ENCODE data around the gene CHD6.

Gene CHD6

DNA sequence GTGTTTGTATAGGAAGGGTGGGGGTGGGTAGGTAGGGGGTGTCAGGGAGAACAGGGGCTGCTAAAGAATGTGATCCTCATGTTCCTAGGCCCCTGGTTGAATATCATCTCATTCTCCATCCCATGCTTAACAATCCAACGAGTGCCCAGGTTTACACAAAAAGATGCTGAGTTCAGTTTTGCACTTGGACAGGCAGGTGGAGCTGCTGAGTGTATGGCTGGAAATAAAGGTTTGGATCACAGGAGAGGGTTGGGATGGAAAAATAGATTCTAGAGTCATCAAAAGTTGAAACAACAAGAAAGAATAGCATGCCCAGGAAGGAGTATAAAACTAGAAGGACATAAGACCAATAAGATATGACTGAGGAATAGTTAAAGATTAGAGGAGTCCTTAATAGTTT lies 14.2 kb downstream of the CHD6 start:
- no peaks in the 10 kb centered on the region for H3F3A ChIP-seq (ENCODE audit: insufficient read depth, low read length)
- H3K36me3 ChIP-seq (ENCODE audit: insufficient read depth, low read length) = no peaks in the 10 kb centered on the region
- no peaks in the 10 kb centered on the region for H3K4me1 ChIP-seq (ENCODE audit: insufficient read depth, low read length, severe bottlenecking)
- no peak overlapping the region for H3K9ac ChIP-seq (ENCODE audit: low read length)
- no peak overlapping the region for H3K4me3 ChIP-seq (ENCODE audit: low read depth, low read length, poor library complexity, severe bottlenecking)
- H3K4me2 ChIP-seq (ENCODE audit: low read length) = no peak overlapping the region
- no peaks in the 10 kb centered on the region for H3K9me2 ChIP-seq (ENCODE audit: low read depth, low read length)
- H2AFZ ChIP-seq (ENCODE audit: low read length) = no peak overlapping the region
- H3K27me3 ChIP-seq (ENCODE audit: insufficient read depth, low read length) = no peaks in the 10 kb centered on the region
- no peak for TF ChIP-seq EZH2 (IDR thresholded peaks at IDR 0.05; ENCODE audit: borderline replicate concordance, low read length)
- TF ChIP-seq, protein P1, sequence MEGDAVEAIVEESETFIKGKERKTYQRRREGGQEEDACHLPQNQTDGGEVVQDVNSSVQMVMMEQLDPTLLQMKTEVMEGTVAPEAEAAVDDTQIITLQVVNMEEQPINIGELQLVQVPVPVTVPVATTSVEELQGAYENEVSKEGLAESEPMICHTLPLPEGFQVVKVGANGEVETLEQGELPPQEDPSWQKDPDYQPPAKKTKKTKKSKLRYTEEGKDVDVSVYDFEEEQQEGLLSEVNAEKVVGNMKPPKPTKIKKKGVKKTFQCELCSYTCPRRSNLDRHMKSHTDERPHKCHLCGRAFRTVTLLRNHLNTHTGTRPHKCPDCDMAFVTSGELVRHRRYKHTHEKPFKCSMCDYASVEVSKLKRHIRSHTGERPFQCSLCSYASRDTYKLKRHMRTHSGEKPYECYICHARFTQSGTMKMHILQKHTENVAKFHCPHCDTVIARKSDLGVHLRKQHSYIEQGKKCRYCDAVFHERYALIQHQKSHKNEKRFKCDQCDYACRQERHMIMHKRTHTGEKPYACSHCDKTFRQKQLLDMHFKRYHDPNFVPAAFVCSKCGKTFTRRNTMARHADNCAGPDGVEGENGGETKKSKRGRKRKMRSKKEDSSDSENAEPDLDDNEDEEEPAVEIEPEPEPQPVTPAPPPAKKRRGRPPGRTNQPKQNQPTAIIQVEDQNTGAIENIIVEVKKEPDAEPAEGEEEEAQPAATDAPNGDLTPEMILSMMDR (IDR thresholded peaks at IDR 0.05; ENCODE audit: low read length) = no peak
- peaks cover 30% of the 10 kb centered on the region for H3K9me3 ChIP-seq (ENCODE audit: low read length)
- no peaks in the 10 kb centered on the region for H4K20me1 ChIP-seq (ENCODE audit: insufficient read depth, low read length)
- H3K79me2 ChIP-seq (ENCODE audit: insufficient read depth, low read length) = peaks cover 42% of the 10 kb centered on the region
- no peak overlapping the region for H3K27ac ChIP-seq (ENCODE audit: low read depth, low read length, poor library complexity, severe bottlenecking)

DNA sequence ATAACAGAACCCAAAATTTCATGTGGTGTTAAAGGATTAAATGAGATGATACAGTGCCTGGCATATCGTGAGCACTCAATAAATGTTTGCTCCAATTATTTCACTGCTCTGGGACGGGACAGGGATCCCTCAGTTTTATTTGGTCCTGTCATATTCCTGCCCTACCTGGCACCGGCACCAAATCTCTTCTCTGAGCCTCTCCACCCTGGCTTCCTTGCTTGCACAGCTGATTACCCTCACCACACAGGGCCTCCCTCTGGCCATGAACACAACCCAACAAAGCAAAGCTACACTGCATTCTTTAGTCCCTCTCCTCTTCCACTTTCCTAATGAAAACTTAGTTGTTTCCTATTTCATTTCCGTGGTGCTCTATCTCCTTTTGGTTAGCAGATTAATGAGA lies 16.4 kb downstream of the CHD6 start:
- H3K9me2 ChIP-seq (ENCODE audit: low read depth, low read length) = no peaks in the 10 kb centered on the region
- peaks cover 37% of the 10 kb centered on the region for H3K9me3 ChIP-seq (ENCODE audit: low read length)
- no peaks in the 10 kb centered on the region for H3K36me3 ChIP-seq (ENCODE audit: insufficient read depth, low read length)
- no peak overlapping the region for H3K9ac ChIP-seq (ENCODE audit: low read length)
- no peak overlapping the region for H3K4me3 ChIP-seq (ENCODE audit: low read depth, low read length, poor library complexity, severe bottlenecking)
- H3K27ac ChIP-seq (ENCODE audit: low read depth, low read length, poor library complexity, severe bottlenecking) = no peak overlapping the region
- no peaks in the 10 kb centered on the region for H3K4me1 ChIP-seq (ENCODE audit: insufficient read depth, low read length, severe bottlenecking)
- H3K79me2 ChIP-seq (ENCODE audit: insufficient read depth, low read length) = peaks cover 22% of the 10 kb centered on the region; the same call in 1 of the 2 replicates
- H4K20me1 ChIP-seq (ENCODE audit: insufficient read depth, low read length) = no peaks in the 10 kb centered on the region
- H3K27me3 ChIP-seq (ENCODE audit: insufficient read depth, low read length) = no peaks in the 10 kb centered on the region
- TF ChIP-seq, protein P1 (IDR thresholded peaks at IDR 0.05; ENCODE audit: low read length) = no peak
- no peak for TF ChIP-seq EZH2 (IDR thresholded peaks at IDR 0.05; ENCODE audit: borderline replicate concordance, low read length)
- no peak overlapping the region for H2AFZ ChIP-seq (ENCODE audit: low read length)
- H3F3A ChIP-seq (ENCODE audit: insufficient read depth, low read length) = no peaks in the 10 kb centered on the region
- H3K4me2 ChIP-seq (ENCODE audit: low read length) = no peak overlapping the region

DNA sequence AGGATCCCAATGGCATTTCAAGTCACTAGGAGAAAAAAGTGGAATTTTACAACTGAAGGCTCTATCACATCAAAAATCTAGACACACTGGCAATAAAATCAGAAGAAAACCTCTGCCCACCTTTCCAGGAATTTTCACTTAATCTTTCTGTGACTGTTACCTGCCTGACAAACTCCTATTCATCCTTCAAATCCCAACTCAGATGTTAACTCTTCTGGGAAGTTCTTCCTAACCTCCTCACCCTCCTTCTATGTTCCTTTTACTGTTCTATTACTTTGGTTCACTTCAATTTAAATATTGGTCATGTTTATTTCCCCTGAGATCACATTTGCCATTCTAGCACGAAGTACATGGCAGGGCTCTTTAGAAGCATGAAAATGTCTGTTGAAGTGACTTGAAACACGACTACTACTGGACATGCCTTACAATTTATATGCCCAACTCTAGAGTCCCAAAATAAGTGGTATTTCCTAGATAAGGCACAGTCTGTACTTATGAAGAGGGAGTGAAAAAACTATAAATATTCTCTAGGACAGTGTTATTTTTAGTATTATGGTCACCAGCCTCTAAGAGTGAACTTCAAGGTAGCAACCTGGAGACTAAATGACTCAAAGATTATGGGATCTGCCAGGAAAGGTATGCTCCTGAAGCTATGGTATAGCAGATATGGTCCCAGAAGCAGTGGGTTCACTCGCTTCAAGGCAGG lies 17.1 kb downstream of the CHD6 start:
- H3K9me3 ChIP-seq (ENCODE audit: low read length) = peaks cover 37% of the 10 kb centered on the region
- peaks cover 18% of the 10 kb centered on the region; the same call in 1 of the 2 replicates for H3K79me2 ChIP-seq (ENCODE audit: insufficient read depth, low read length)
- no peaks in the 10 kb centered on the region for H3K9me2 ChIP-seq (ENCODE audit: low read depth, low read length)

More for the DNA sequence above, 17.1 kb downstream of the CHD6 start:
- H3K4me2 ChIP-seq (ENCODE audit: low read length) = no peak overlapping the region
- no peak overlapping the region for H3K27ac ChIP-seq (ENCODE audit: low read depth, low read length, poor library complexity, severe bottlenecking)
- no peak overlapping the region for H3K9ac ChIP-seq (ENCODE audit: low read length)
- H3K36me3 ChIP-seq (ENCODE audit: insufficient read depth, low read length) = no peaks in the 10 kb centered on the region
- H3F3A ChIP-seq (ENCODE audit: insufficient read depth, low read length) = no peaks in the 10 kb centered on the region
- no peaks in the 10 kb centered on the region for H3K27me3 ChIP-seq (ENCODE audit: insufficient read depth, low read length)
- TF ChIP-seq, protein P1 (IDR thresholded peaks at IDR 0.05; ENCODE audit: low read length) = no peak
- no peak for TF ChIP-seq EZH2 (IDR thresholded peaks at IDR 0.05; ENCODE audit: borderline replicate concordance, low read length)
- H3K4me1 ChIP-seq (ENCODE audit: insufficient read depth, low read length, severe bottlenecking) = no peaks in the 10 kb centered on the region
- no peak overlapping the region for H3K4me3 ChIP-seq (ENCODE audit: low read depth, low read length, poor library complexity, severe bottlenecking)
- H2AFZ ChIP-seq (ENCODE audit: low read length) = no peak overlapping the region
- no peaks in the 10 kb centered on the region for H4K20me1 ChIP-seq (ENCODE audit: insufficient read depth, low read length)

Measured in OCI-LY1 (cell line).